HepG2 (cell line): ENCODE results near the gene CACNG7. TPM values are rescaled to one million over a fixed set of nuclear protein-coding genes. Genes with fewer than 3 reads are reported as not detected.

Experiments
- ATAC-seq: fragments of 200-7000 bp; cut with Tn5 transposase; 3 replicates; pipeline ENCODE4 v1.9.1; 2020; ENCODE audit warnings: mild to moderate bottlenecking, moderate library complexity
- BruUV-seq: library from RNA; stranded (reverse); fragments of 400-500 nt; replicated peaks from 2 replicates; lab custom pipeline; 2021; lab: Mats Ljungman, UMichigan
- CTCF ChIA-PET: fragments of 300-600 bp; formaldehyde crosslinking; extraction: SDS; loops from one replicate; lab custom pipeline; 2021; ENCODE audit warnings: low total read pairs, inconsistent platforms, low intra/inter-chr PET ratio; lab: Yijun Ruan, JAX
- POLR2A ChIA-PET: fragments of 350-600 bp; sonication (Branson Sonifier 250); formaldehyde crosslinking; loops from one replicate; lab custom pipeline; 2020; ENCODE audit warnings: antibody characterized with exemption, inconsistent platforms; lab: Yijun Ruan, JAX
- DNase-seq: peaks from one replicate; pipeline ENCODE4 v3.0.0-alpha.2; 2015; ENCODE audit warnings: low spot score
- FAIRE-seq: peaks from 3 replicates; lab custom pipeline; 2011; peaks lifted over from hg19 to GRCh38; lab: Jason Lieb, UNC
- H2AFZ ChIP-seq: one replicate; pipeline ENCODE4 v1.6.1; 2011; ENCODE audit warnings: low read length, inconsistent platforms
- H3K27ac ChIP-seq: fragments of 300-600 bp; 3 replicates; pipeline ENCODE4 v1.8.0; 2011; ENCODE audit warnings: mixed run types, mild to moderate bottlenecking, mixed read lengths, low read length, inconsistent platforms; ENCODE audit not compliant: insufficient read depth; ENCODE audit errors: extremely low read length
- H3K27me3 ChIP-seq, 2 experiments: fragments of 200-600 bp in 1 of 2; 2 replicates in 1 of 2; 3 replicates in 1 of 2; pipeline versions ENCODE4 v1.6.0 to v1.8.0; 2011; ENCODE audit warnings: low read length in 2 of 2, mild to moderate bottlenecking in 2 of 2, moderate library complexity in 2 of 2, inconsistent platforms in 1 of 2; ENCODE audit not compliant: insufficient read depth in 2 of 2, control insufficient read depth in 1 of 2
- H3K36me3 ChIP-seq, 2 experiments: fragments of 200-600 bp in 1 of 2; replicated peaks in 1 of 2; 2 replicates in 1 of 2; 3 replicates in 1 of 2; pipeline versions ENCODE4 v1.5.1 to v1.8.0; 2011; ENCODE audit warnings: low read length in 2 of 2, inconsistent platforms in 1 of 2; ENCODE audit not compliant: insufficient read depth in 2 of 2, control insufficient read depth in 1 of 2
- H3K4me1 ChIP-seq: 2 replicates; pipeline ENCODE4 v1.5.1; 2012; ENCODE audit warnings: low read length, inconsistent platforms; ENCODE audit not compliant: insufficient read depth
- H3K4me2 ChIP-seq: 2 replicates; pipeline ENCODE4 v1.6.0; 2011; ENCODE audit warnings: low read depth, low read length, inconsistent platforms
- H3K4me3 ChIP-seq, 3 experiments: fragments of 200-600 bp in 1 of 3; sonication (generic), shearing (Covaris generic) in 1 of 3; replicated peaks in 1 of 3; 2 replicates each; pipeline ENCODE4 v1.5.1; 2011 to 2016; ENCODE audit warnings: low read length in 3 of 3, inconsistent platforms in 2 of 3, low read depth in 2 of 3, mild to moderate bottlenecking in 2 of 3, control low read depth in 1 of 3, mixed read lengths in 1 of 3; ENCODE audit not compliant: insufficient read depth in 1 of 3
- H3K79me2 ChIP-seq: one replicate; pipeline ENCODE4 v1.6.1; 2011; ENCODE audit warnings: low read length, inconsistent platforms; ENCODE audit not compliant: insufficient read depth
- H3K9ac ChIP-seq: 2 replicates; pipeline ENCODE4 v1.6.0; 2011; ENCODE audit warnings: mild to moderate bottlenecking, low read depth, low read length, inconsistent platforms; ENCODE audit not compliant: insufficient read depth
- H3K9me3 ChIP-seq: 2 replicates; pipeline ENCODE4 v1.5.1; 2012; ENCODE audit warnings: mild to moderate bottlenecking, low read length
- H4K20me1 ChIP-seq: 2 replicates; pipeline ENCODE4 v1.6.0; 2011; ENCODE audit warnings: inconsistent platforms, mild to moderate bottlenecking, low read length, moderate library complexity; ENCODE audit not compliant: insufficient read depth
- CSRNP2 ChIP-seq: sonication (generic); formaldehyde crosslinking; conservative IDR thresholded peaks from 2 replicates; pipeline ENCODE4 v1.8.0; 2022; ENCODE audit warnings: low read depth, missing genetic modification reagents
- HDAC2 ChIP-seq: sonication (generic); formaldehyde crosslinking; IDR thresholded peaks from 2 replicates; pipeline ENCODE4 v1.4.0; 2020; ENCODE audit warnings: missing genetic modification reagents
- NR3C1 ChIP-seq: sonication (generic); formaldehyde crosslinking; IDR thresholded peaks from 2 replicates; pipeline ENCODE4 v1.4.0; 2020; ENCODE audit warnings: missing genetic modification reagents
- SALL1 ChIP-seq: sonication (generic); formaldehyde crosslinking; IDR thresholded peaks from 2 replicates; pipeline ENCODE4 v1.8.0; 2022; ENCODE audit warnings: mild to moderate bottlenecking, missing genetic modification reagents
- SATB2 ChIP-seq: sonication (generic); formaldehyde crosslinking; IDR thresholded peaks from 2 replicates; pipeline ENCODE4 v1.5.0; 2020; ENCODE audit warnings: missing genetic modification reagents
- SRY ChIP-seq: sonication (generic); formaldehyde crosslinking; IDR thresholded peaks from 2 replicates; pipeline ENCODE4 v1.8.0; 2022; ENCODE audit warnings: mild to moderate bottlenecking, missing genetic modification reagents
- ZFP1 ChIP-seq: IDR thresholded peaks from 2 replicates; pipeline ENCODE4 v1.6.1; 2016
- ZNF460 ChIP-seq: sonication (generic); formaldehyde crosslinking; IDR thresholded peaks from 2 replicates; pipeline ENCODE4 v1.5.1; 2020; ENCODE audit warnings: missing genetic modification reagents, mild to moderate bottlenecking, borderline replicate concordance
- ZNF530 ChIP-seq: sonication (generic); formaldehyde crosslinking; IDR thresholded peaks from 2 replicates; pipeline ENCODE4 v1.5.0; 2020; ENCODE audit warnings: low read depth, mild to moderate bottlenecking, missing genetic modification reagents
- WGBS: methylation state at CpG from one replicate; pipeline ENCODE4 v1.1.6; 2017; ENCODE audit warnings: low lambda C conversion rate; 5-methylcytosine and 5-hydroxymethylcytosine counted together
- in situ Hi-C: cut with HindIII; loops from 2 replicates; pipeline ENCODE4 v1.10.0; 2017; ENCODE audit warnings: low pct_unique_long_range_greater_than_20kb; ENCODE audit not compliant: extremely low pct_ligation_motif_present
- intact Hi-C: fragments of 100-400 bp; cut with micrococcal nuclease; formaldehyde crosslinking; loops from one replicate; pipeline ENCODE4 v1.10.0; 2022; ENCODE audit not compliant: unreplicated experiment
- microRNA counts: library from miRNA; unstranded; fragments of <30 nt; microRNA quantifications from one replicate; lab custom pipeline; 2015
- polyA plus RNA-seq, 8 experiments: library from polyadenylated mRNA; depleted of rRNA in 3 of 8; stranded (reverse) in 7 of 8; unstranded in 1 of 8; fragments of >200 nt; fragmentation: Illumina TruSeq in 4 of 8; extraction: Trizol in 4 of 8; gene quantifications; 2 replicates each; pipeline versions ENCODE4 v1.2.1 to v1.2.3, GENCODE V29; 2011 to 2016; ENCODE audit warnings: low read depth in 4 of 8, missing spikeins in 1 of 8, mixed read lengths in 1 of 8; ENCODE audit not compliant: insufficient read depth in 1 of 8
- total RNA-seq, 5 experiments: library from RNA; depleted of rRNA; stranded (reverse); fragments of >200 nt; fragmentation: Illumina TruSeq; extraction: Trizol; gene quantifications; 2 replicates each; pipeline ENCODE4 v1.2.3, GENCODE V29; 2016; ENCODE audit warnings: low read depth in 1 of 5

The CACNG7 gene
- total and polyA plus RNA-seq, 2 of the 13 experiments (the other 11 are each of a cell fraction or from before 2014, with no cell fraction given): not detected

DNA sequence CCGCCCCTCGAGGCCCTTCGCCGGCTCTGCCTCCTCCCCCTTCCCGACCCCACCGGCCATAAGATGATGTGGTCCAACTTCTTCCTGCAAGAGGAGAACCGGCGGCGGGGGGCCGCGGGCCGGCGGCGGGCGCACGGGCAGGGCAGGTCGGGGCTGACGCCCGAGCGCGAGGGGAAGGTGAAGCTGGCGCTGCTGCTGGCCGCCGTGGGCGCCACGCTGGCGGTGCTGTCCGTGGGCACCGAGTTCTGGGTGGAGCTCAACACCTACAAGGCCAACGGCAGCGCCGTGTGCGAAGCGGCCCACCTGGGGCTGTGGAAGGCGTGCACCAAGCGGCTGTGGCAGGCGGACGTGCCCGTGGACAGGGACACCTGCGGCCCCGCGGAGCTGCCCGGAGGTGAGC lies 83.7 kb downstream of the CACNG7 start:
- TF ChIP-seq SALL1 (CRISPR knock-in tag): no peak
- no peak for TF ChIP-seq NR3C1 (CRISPR knock-in tag)
- no peak for TF ChIP-seq ZNF530 (CRISPR knock-in tag)
- TF ChIP-seq ZNF460 (CRISPR knock-in tag): no peak
- TF ChIP-seq SATB2: no peak
- TF ChIP-seq HDAC2 (CRISPR knock-in tag): no peak

GRCh38 chr19:53993448-53993847 lies 84.4 kb downstream of the CACNG7 start:
- no peak for DNase-seq

More for the DNA sequence above, 83.7 kb downstream of the CACNG7 start:
- no peak overlapping the region for H3K27ac ChIP-seq
- H2AFZ ChIP-seq: no peak overlapping the region
- H3K27me3 ChIP-seq: peaks cover 8 to 49% of the 10 kb centered on the region in 2 experiments
- no peaks in the 10 kb centered on the region for H3K4me1 ChIP-seq
- DNase-seq (no peak), FAIRE-seq (no peak), ATAC-seq (no peak)
- H3K9me3 ChIP-seq: no peaks in the 10 kb centered on the region
- no peak overlapping the region for H3K9ac ChIP-seq
- ChIA-PET POLR2A (no interaction called here), CTCF (no interaction called here)
- in situ Hi-C loops: no loop called here
- intact Hi-C loops: no loop called here
- H3K4me2 ChIP-seq: no peak overlapping the region
- H3K79me2 ChIP-seq: no peaks in the 10 kb centered on the region
- no peak overlapping the region for H3K4me3 ChIP-seq
- no peaks in the 10 kb centered on the region for H3K36me3 ChIP-seq
- no TSS peak for BruUV-seq
- no peaks in the 10 kb centered on the region for H4K20me1 ChIP-seq
- WGBS: 26% methylated on average over 28 of the region's 43 CpGs

More at GRCh38 chr19:53993448-53993847, 84.4 kb downstream of the CACNG7 start:
- H4K20me1 ChIP-seq: no peaks in the 10 kb centered on the region
- ChIA-PET POLR2A (no interaction called here), CTCF (no interaction called here)
- no peak overlapping the region for H3K9ac ChIP-seq
- H3K4me1 ChIP-seq: no peaks in the 10 kb centered on the region
- BruUV-seq: no TSS peak
- H2AFZ ChIP-seq: no peak overlapping the region
- no peak for TF ChIP-seq SRY (CRISPR knock-in tag)
- TF ChIP-seq CSRNP2: no peak
- TF ChIP-seq ZFP1 (CRISPR knock-in tag): no peak
- peaks cover 8 to 49% of the 10 kb centered on the region in 2 experiments for H3K27me3 ChIP-seq
- no peak overlapping the region for H3K4me2 ChIP-seq
- 7% methylated on average over 2 of the region's 3 CpGs for WGBS
- ATAC-seq (no peak), FAIRE-seq (no peak)
- H3K4me3 ChIP-seq: no peak overlapping the region
- no peak overlapping the region for H3K27ac ChIP-seq
- no peaks in the 10 kb centered on the region for H3K9me3 ChIP-seq
- in situ Hi-C loops: no loop called here
- no peaks in the 10 kb centered on the region for H3K36me3 ChIP-seq
- no peaks in the 10 kb centered on the region for H3K79me2 ChIP-seq
- intact Hi-C loops: no loop called here

MicroRNAs within 50 kb of the gene (microRNA counts, 767-probe panel; counts per million panel counts)
- not detected for microRNA hsa-miR-935 (lab: Ali Mortazavi, UCI)

Other genes with a start within 250 kb of the CACNG7 start
- gene NLRP12, start 85.0 kb upstream of the CACNG7 start, total RNA-seq (2016; rRNA removed; fragmentation: Illumina TruSeq; extraction: Trizol): 0.10 and 0.15 TPM in 2 replicates
- 0.20 and 0.21 TPM in 2 replicates for gene NLRP12, start 85.0 kb upstream of the CACNG7 start, polyA plus RNA-seq (2011; rRNA removed)
- 12.4 and 19.9 TPM in 2 replicates for gene MYADM, start 41.4 kb upstream of the CACNG7 start, total RNA-seq (2016; rRNA removed; fragmentation: Illumina TruSeq; extraction: Trizol)
- 38.1 and 51.6 TPM in 2 replicates for gene MYADM, start 41.4 kb upstream of the CACNG7 start, polyA plus RNA-seq (2011; rRNA removed)
- 0.02 TPM in 1 of 2 replicates, not detected in the other for gene PRKCG, start 27.1 kb upstream of the CACNG7 start, total RNA-seq (2016; rRNA removed; fragmentation: Illumina TruSeq; extraction: Trizol)
- 0.03 and 0.04 TPM in 2 replicates for gene PRKCG, start 27.1 kb upstream of the CACNG7 start, polyA plus RNA-seq (2011; rRNA removed)
- not detected in 2 replicates for gene CACNG8, start 53.7 kb downstream of the CACNG7 start, total RNA-seq (2016; rRNA removed; fragmentation: Illumina TruSeq; extraction: Trizol)
- gene CACNG8, start 53.7 kb downstream of the CACNG7 start, polyA plus RNA-seq (2011; rRNA removed): not detected in 2 replicates
- gene CACNG6, start 82.4 kb downstream of the CACNG7 start, total RNA-seq (2016; rRNA removed; fragmentation: Illumina TruSeq; extraction: Trizol): not detected in 2 replicates
- gene CACNG6, start 82.4 kb downstream of the CACNG7 start, polyA plus RNA-seq (2011; rRNA removed): not detected in 2 replicates
- not detected in 2 replicates for gene VSTM1, start 154.6 kb downstream of the CACNG7 start, total RNA-seq (2016; rRNA removed; fragmentation: Illumina TruSeq; extraction: Trizol)
- gene VSTM1, start 154.6 kb downstream of the CACNG7 start, polyA plus RNA-seq (2011; rRNA removed): not detected in 2 replicates
- not detected in 2 replicates for gene TARM1, start 172.1 kb downstream of the CACNG7 start, total RNA-seq (2016; rRNA removed; fragmentation: Illumina TruSeq; extraction: Trizol)
- not detected in 2 replicates for gene TARM1, start 172.1 kb downstream of the CACNG7 start, polyA plus RNA-seq (2011; rRNA removed)
- gene OSCAR, start 191.5 kb downstream of the CACNG7 start, total RNA-seq (2016; rRNA removed; fragmentation: Illumina TruSeq; extraction: Trizol): not detected in 2 replicates
- gene OSCAR, start 191.5 kb downstream of the CACNG7 start, polyA plus RNA-seq (2011; rRNA removed): 1.9 and 2.8 TPM in 2 replicates
- gene NDUFA3, start 193.6 kb downstream of the CACNG7 start, total RNA-seq (2016; rRNA removed; fragmentation: Illumina TruSeq; extraction: Trizol): 70.9 and 75.4 TPM in 2 replicates
- gene NDUFA3, start 193.6 kb downstream of the CACNG7 start, polyA plus RNA-seq (2011; rRNA removed): 31.6 and 33.7 TPM in 2 replicates
- gene TFPT, start 206.4 kb downstream of the CACNG7 start, total RNA-seq (2016; rRNA removed; fragmentation: Illumina TruSeq; extraction: Trizol): 10.7 and 13.5 TPM in 2 replicates
- 8.4 and 8.6 TPM in 2 replicates for gene TFPT, start 206.4 kb downstream of the CACNG7 start, polyA plus RNA-seq (2011; rRNA removed)
- 63.8 and 68.9 TPM in 2 replicates for gene PRPF31, start 206.5 kb downstream of the CACNG7 start, total RNA-seq (2016; rRNA removed; fragmentation: Illumina TruSeq; extraction: Trizol)
- gene PRPF31, start 206.5 kb downstream of the CACNG7 start, polyA plus RNA-seq (2011; rRNA removed): 23.8 and 29.5 TPM in 2 replicates
- 5.8 and 7.6 TPM in 2 replicates for gene CNOT3, start 228.5 kb downstream of the CACNG7 start, total RNA-seq (2016; rRNA removed; fragmentation: Illumina TruSeq; extraction: Trizol)
- 4.3 and 4.9 TPM in 2 replicates for gene CNOT3, start 228.5 kb downstream of the CACNG7 start, polyA plus RNA-seq (2011; rRNA removed)